UCSD-AML1 (cell line): ENCODE measurements around the gene GPR137B.
"Not testable (repeated sequence)": the region's sequence is repeated elsewhere in the genome, so short reads cannot be mapped to it uniquely, and the experiment has no call there.

Experiments used
- DNase-seq: peaks from one replicate; lab custom pipeline; 2025; ENCODE audit not compliant: unreplicated experiment; lab: John Stamatoyannopoulos, UW

The GPR137B gene

GRCh38 chr1:236159704-236160539 is 17.6 kb downstream of the GPR137B start:
- DNase-seq: no peak

DNA sequence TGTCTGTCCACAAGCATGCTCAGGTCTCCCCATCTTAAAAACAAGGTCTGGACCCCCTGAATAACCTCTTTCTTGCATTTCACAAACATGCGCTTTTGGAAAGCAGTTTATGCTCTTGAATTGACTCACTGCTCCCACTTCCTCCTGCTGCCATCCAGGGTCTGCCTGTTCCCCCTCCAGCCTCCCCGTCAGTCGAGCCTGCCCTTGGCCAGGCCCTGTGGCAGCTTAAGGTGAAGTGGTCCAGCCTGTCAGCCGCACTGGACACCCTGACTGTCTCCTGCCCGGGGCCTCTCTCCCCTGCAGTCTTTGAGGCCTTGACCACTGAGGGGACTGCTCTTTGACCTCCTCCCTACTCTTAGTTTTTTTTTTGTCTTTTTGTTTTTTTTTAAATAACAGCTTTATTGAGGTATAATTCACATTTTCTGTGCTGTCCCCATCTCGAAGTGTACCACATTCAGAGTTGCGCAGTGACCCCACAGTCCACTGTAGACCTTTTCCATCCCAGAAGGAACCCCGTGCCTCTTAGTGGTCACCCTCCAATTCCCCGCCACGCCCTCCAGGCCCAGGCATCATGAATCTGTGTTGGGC is 18.3 kb downstream of the GPR137B start:
- no peak for DNase-seq

- no peak for DNase-seq
Observed at GRCh38 chr1:236161230-236161629, 18.9 kb downstream of the GPR137B start.

DNA sequence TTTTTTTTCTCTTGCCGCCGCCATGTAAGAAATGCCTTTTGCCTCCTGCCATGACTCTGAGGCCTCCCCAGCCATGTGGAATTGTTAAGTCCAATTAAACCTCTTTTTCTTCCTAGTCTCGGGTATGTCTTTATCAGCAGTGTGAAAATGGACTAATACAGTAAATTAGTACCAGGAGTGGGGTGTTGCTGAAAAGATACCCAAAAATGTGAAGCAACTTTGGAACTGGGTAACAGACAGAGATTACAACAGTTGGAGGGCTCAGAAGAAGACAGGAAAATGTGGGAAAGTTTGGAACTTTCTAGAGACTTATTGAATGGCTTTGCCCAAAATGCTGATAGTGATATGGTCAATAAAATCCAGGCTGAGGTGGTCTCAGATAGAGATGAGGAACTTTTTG is 19.4 kb downstream of the GPR137B start:
- not testable (repeated sequence) for DNase-seq

- DNase-seq: no peak
Observed at GRCh38 chr1:236163463-236164153, 21.3 kb downstream of the GPR137B start.

- no peak for DNase-seq
Observed at GRCh38 chr1:236164273-236164672, 21.9 kb downstream of the GPR137B start.

- DNase-seq: no peak
Observed at GRCh38 chr1:236165238-236165981, 23.1 kb downstream of the GPR137B start.

- DNase-seq: no peak
Observed at GRCh38 chr1:236166041-236166440, 23.7 kb downstream of the GPR137B start.

DNA sequence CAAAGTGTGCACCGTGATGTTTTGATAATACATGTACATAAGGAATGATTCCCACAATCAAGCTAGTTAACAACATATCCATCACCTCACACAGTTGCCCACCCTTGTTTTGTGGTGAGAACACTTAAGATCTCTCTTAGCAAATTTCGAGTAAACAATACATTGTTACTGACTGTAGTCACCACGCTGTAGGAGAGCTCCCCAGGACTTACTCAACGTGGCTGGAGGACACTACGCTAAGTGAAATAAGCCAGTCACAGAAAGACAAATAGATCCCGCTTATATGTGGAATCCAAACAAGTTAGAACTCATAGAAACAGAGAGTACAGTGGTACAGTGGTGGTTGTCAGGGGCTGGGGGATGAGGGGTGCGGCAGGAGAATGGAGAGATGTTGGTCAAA is 24.8 kb downstream of the GPR137B start:
- no peak for DNase-seq

- DNase-seq: no peak
Observed at GRCh38 chr1:236167578-236167977, 25.2 kb downstream of the GPR137B start.

DNA sequence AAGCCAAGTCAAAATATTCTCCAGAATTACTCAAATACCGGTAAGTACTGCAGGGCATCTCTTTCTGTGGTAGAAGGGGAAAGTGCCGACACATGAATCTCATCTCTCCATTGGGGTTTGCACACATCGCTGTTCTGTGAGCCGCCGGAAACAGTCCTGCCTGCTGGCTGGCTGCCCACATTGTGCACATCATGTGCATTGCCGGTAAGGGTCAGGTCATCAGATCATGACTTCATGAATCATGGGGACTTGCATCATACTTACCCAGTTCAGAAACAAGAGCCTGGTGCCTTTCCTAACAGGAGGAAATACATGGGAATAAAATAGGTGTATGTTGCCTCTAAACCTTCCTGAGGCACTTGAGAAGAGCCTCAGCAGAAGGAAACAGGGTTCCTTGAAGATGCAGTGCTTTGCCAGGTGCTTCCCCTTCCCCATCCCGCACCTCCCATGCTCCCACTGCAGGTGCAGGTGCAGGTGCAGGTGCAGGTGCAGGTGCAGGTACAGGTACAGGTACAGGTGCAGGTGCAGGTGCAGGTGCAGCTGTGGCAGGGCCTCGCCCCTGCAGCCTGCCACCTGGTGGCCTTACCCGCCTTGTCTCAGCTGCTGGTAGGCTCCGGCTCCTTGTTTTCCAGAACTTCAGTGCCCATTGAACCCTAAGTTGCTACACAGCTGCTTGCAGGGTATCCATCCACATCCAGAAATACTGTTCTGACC is 26.5 kb downstream of the GPR137B start:
- DNase-seq: no peak

- DNase-seq: no peak
Observed at GRCh38 chr1:236172041-236172579, 29.8 kb downstream of the GPR137B start.

- DNase-seq: no peak
Observed at GRCh38 chr1:236173174-236173767, 30.9 kb downstream of the GPR137B start.

DNA sequence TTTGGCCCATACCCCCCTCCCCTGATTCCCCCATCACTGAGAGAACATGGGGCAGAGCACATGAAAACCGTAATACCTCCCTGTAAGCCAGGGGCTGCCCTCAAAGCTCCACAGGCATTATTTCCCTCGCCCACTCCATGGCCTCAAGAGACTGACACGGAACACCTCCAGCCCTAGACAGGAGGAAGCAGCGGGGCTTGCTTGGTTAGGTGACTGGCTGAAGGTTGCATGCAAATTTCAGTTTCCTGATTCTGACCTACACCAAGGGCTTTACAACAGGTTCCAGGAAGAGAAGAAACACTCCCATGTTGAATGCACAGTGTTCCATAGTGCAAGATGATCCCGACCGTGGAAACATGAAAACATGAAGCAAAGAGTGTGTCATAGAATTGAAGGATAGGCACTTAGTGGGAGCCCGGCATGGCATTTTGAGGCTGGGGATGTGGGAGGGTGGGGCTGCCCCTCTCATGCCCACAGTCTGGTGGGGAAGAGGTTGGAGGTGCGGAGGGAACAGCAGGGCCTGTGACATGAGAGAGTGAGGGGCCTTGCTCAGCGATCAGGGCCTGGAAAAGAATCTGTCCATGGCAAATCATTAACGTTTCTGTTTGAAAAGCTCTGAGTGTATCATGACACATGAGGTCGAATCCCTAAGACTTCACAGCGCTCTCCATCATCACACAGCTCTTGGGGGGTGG is 33.5 kb downstream of the GPR137B start:
- no peak for DNase-seq

DNA sequence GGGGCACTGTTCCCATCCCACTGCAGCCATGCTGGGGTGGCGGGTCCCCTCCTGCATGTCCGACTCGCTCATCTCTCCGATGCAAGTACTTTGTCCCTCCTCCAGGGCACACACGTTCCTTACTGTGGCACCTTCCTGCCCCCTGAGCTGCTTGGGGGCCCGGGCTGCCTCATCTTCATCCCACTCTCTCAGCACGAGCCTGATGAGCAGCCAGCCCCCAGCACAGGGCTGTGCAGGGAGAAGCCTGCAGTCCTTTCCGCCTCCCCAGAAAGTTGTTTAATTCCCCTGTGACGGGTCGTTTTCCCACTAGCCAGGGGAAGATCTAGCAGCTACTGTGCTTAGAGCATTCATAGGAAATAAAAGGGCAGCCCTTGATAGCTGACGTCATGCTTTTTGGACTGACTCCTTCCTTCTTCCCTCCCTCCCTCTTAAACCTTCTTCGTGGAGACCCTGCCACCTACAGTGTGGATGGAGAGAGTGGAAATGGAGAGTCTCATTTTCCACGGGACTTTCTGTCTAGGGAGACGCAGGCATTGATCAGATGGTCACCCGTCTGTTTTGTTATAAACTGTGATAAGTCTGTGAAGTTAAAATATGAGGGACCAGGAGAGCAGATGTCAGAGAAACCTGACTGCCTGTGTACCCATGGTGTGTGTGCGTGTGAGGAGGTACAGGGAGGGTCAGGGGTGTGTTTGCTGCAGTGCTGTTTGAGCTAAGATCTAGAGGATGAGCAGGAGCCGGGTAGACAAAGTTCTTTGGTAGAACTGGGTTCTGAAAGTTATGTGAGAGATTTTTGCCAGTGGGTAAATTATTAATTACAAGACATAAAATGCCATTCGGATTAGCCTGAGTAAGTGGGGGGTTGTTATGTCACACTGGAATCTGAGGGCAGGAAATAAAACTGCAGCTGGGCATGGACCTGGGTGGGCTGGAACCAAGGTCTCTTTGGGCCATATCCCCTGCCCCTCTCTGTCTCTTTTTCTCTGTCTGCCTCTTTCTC is 34.3 kb downstream of the GPR137B start:
- DNase-seq: no peak

- no peak for DNase-seq
Observed at GRCh38 chr1:236179634-236180033, 37.3 kb downstream of the GPR137B start.

DNA sequence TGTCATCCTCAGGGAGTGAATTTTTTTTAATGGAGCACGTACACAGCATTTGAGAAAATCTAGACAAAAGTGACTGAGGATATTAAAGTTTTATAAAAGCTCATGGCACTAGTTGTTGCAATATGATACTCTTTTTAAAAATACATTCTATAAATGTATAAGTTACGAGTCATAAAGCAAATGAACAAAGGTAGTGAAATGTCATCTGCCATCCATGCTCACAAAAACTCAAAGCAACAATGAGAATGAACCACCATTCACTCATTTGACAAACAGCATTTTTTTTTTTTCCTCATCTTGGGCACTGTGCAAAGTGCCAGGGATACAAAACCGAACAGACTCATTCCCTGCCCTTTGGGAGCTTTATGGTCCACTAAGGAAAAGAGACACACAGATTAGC is 38.7 kb downstream of the GPR137B start:
- no peak for DNase-seq

DNA sequence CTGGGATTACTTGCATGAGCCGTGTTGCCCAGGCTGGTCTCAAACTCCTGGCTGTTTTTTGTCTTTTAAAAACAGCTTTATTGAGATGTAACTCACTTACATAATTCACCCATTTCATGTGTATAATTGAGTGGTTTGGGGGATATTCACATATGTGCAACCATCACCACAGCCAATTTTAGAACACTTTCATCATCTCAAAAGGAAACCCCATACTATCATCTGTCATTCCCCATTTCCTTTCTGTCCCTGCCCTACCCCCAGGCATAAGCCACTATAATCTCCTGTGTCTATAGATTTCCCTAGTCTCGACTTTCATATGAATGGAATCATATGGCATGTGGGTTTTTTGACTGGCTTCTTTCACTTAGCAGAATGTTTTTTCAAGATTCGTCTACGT is 43.3 kb downstream of the GPR137B start:
- DNase-seq: no peak
